H9 (cell line): ENCODE results near the gene PTPN23. TPM values are rescaled to one million over a fixed set of nuclear protein-coding genes. Genes with fewer than 3 reads are reported as not detected.

ENCODE experiments used
- DNase-seq: peaks from one replicate; pipeline ENCODE4 v3.0.0-alpha.2; 2017
- H2AFZ ChIP-seq: one replicate; pipeline ENCODE4 v1.6.1; 2013; ENCODE audit warnings: mild to moderate bottlenecking, low read length, control low read depth, moderate library complexity
- H2AK5ac ChIP-seq: 2 replicates; pipeline ENCODE4 v1.6.1; 2013; ENCODE audit warnings: low read length, control low read depth, mixed read lengths; ENCODE audit not compliant: insufficient read length
- H2BK120ac ChIP-seq: one replicate; pipeline ENCODE4 v1.6.1; 2013; ENCODE audit warnings: low read depth, mild to moderate bottlenecking, low read length, control low read depth, inconsistent platforms; ENCODE audit not compliant: poor library complexity, severe bottlenecking
- H2BK12ac ChIP-seq: 2 replicates; pipeline ENCODE4 v1.6.1; 2013; ENCODE audit warnings: low read length, control low read depth, mixed read lengths, low read depth; ENCODE audit not compliant: insufficient read length
- H2BK15ac ChIP-seq: 2 replicates; pipeline ENCODE4 v1.6.1; 2013; ENCODE audit warnings: low read depth, low read length, control low read depth
- H2BK20ac ChIP-seq: one replicate; pipeline ENCODE4 v1.6.1; 2013; ENCODE audit warnings: low read depth, mild to moderate bottlenecking, low read length, control low read depth, inconsistent platforms; ENCODE audit not compliant: poor library complexity, severe bottlenecking
- H2BK5ac ChIP-seq: 2 replicates; pipeline ENCODE4 v1.6.1; 2013; ENCODE audit warnings: low read length, control low read depth, mixed read lengths; ENCODE audit not compliant: insufficient read length
- H3K14ac ChIP-seq: 2 replicates; pipeline ENCODE4 v1.6.1; 2013; ENCODE audit warnings: low read length, control low read depth; ENCODE audit not compliant: insufficient read depth
- H3K18ac ChIP-seq: 2 replicates; pipeline ENCODE4 v1.6.1; 2013; ENCODE audit warnings: low read depth, mild to moderate bottlenecking, mixed read lengths, low read length, control low read depth; ENCODE audit not compliant: insufficient read length
- H3K23ac ChIP-seq: 2 replicates; pipeline ENCODE4 v1.6.1; 2013; ENCODE audit warnings: low read length, control low read depth, mixed read lengths, low read depth; ENCODE audit not compliant: insufficient read length
- H3K23me2 ChIP-seq: 2 replicates; pipeline ENCODE4 v1.6.1; 2013; ENCODE audit warnings: low read depth, mild to moderate bottlenecking, mixed read lengths, low read length, control low read depth; ENCODE audit not compliant: insufficient read length, poor library complexity, severe bottlenecking
- H3K27ac ChIP-seq: 2 replicates; pipeline ENCODE4 v1.5.1; 2013; ENCODE audit warnings: low read length, control low read depth, mixed read lengths, low read depth; ENCODE audit not compliant: insufficient read length
- H3K27me3 ChIP-seq: 2 replicates; pipeline ENCODE4 v1.6.1; 2013; ENCODE audit warnings: low read length, control low read depth, inconsistent platforms; ENCODE audit not compliant: insufficient read depth
- H3K4ac ChIP-seq: 2 replicates; pipeline ENCODE4 v1.6.1; 2013; ENCODE audit warnings: low read depth, mild to moderate bottlenecking, control low read depth, inconsistent platforms, low read length, moderate library complexity
- H3K4me1 ChIP-seq: 2 replicates; pipeline ENCODE4 v1.6.1; 2013; ENCODE audit warnings: low read length, control low read depth, inconsistent platforms; ENCODE audit not compliant: insufficient read depth
- H3K4me2 ChIP-seq: 2 replicates; pipeline ENCODE4 v1.6.1; 2013; ENCODE audit warnings: low read length, control low read depth, mixed read lengths; ENCODE audit not compliant: insufficient read length, insufficient read depth
- H3K56ac ChIP-seq: 2 replicates; pipeline ENCODE4 v1.6.1; 2013; ENCODE audit warnings: low read depth, mild to moderate bottlenecking, mixed read lengths, low read length, control low read depth; ENCODE audit not compliant: insufficient read length
- H3K79me1 ChIP-seq: 2 replicates; pipeline ENCODE4 v1.6.1; 2013; ENCODE audit warnings: low read depth, mild to moderate bottlenecking, moderate library complexity, low read length, control low read depth, inconsistent platforms; ENCODE audit not compliant: insufficient read depth, poor library complexity, severe bottlenecking
- H3K79me2 ChIP-seq: 2 replicates; pipeline ENCODE4 v1.6.1; 2013; ENCODE audit warnings: low read length, control low read depth, inconsistent platforms; ENCODE audit not compliant: insufficient read depth
- H3K9ac ChIP-seq: 2 replicates; pipeline ENCODE4 v1.6.1; 2013; ENCODE audit warnings: low read length, control low read depth, mixed read lengths; ENCODE audit not compliant: insufficient read length; ENCODE audit errors: extremely low read depth
- H3K9me3 ChIP-seq: one replicate; pipeline ENCODE4 v1.6.1; 2013; ENCODE audit warnings: low read depth, low read length, inconsistent platforms; ENCODE audit not compliant: control insufficient read depth
- H3T11ph ChIP-seq: one replicate; pipeline ENCODE4 v1.6.1; 2013; ENCODE audit warnings: mild to moderate bottlenecking, low read length, control low read depth, inconsistent platforms
- H4K20me1 ChIP-seq: one replicate; pipeline ENCODE4 v1.6.1; 2013; ENCODE audit not compliant: control insufficient read depth, insufficient read length, insufficient read depth
- H4K5ac ChIP-seq: 2 replicates; pipeline ENCODE4 v1.6.1; 2013; ENCODE audit warnings: low read depth, mild to moderate bottlenecking, mixed read lengths, low read length, control low read depth; ENCODE audit not compliant: insufficient read length
- H4K8ac ChIP-seq: replicated peaks from 2 replicates; pipeline ENCODE4 v1.6.1; 2013; ENCODE audit warnings: low read length, control low read depth, mixed read lengths, low read depth; ENCODE audit not compliant: insufficient read length
- H4K91ac ChIP-seq: 2 replicates; pipeline ENCODE4 v1.6.1; 2013; ENCODE audit warnings: low read depth, mild to moderate bottlenecking, moderate library complexity, mixed read lengths, low read length, control low read depth; ENCODE audit not compliant: insufficient read length
- H3K27ac Mint-ChIP-seq, 3 experiments: 2 replicates in 2 of 3; 3 replicates in 1 of 3; pipeline ENCODE4 v1.8.0; 2020 to 2021; ENCODE audit warnings: mixed read lengths in 3 of 3, mild to moderate bottlenecking in 1 of 3, moderate library complexity in 1 of 3
- H3K27me3 Mint-ChIP-seq: 2 replicates; pipeline ENCODE4 v1.8.0; 2021; ENCODE audit warnings: low read depth, mild to moderate bottlenecking, moderate library complexity, mixed read lengths
- H3K36me3 Mint-ChIP-seq, 3 experiments: 2 replicates in 2 of 3; 3 replicates in 1 of 3; pipeline ENCODE4 v1.8.0; 2020 to 2021; ENCODE audit warnings: low read depth in 3 of 3, mixed read lengths in 3 of 3; ENCODE audit not compliant: insufficient read depth in 1 of 3
- H3K4me1 Mint-ChIP-seq, 2 experiments: 2 replicates each; pipeline ENCODE4 v1.8.0; 2020; ENCODE audit warnings: mixed read lengths in 2 of 2
- H3K4me3 Mint-ChIP-seq, 2 experiments: 2 replicates in 1 of 2; 3 replicates in 1 of 2; pipeline ENCODE4 v1.8.0; 2020 to 2021; ENCODE audit warnings: mild to moderate bottlenecking in 2 of 2, mixed read lengths in 2 of 2, moderate library complexity in 1 of 2
- H3K9me3 Mint-ChIP-seq, 2 experiments: 2 replicates in 1 of 2; 3 replicates in 1 of 2; pipeline ENCODE4 v1.8.0; 2020; ENCODE audit warnings: mild to moderate bottlenecking in 2 of 2, mixed read lengths in 2 of 2, moderate library complexity in 1 of 2
- CTCF ChIP-seq: fragments of 200-600 bp; sonication (generic); conservative IDR thresholded peaks from 3 replicates; pipeline ENCODE4 v1.8.0; 2021; ENCODE audit warnings: antibody characterized with exemption, mild to moderate bottlenecking
- total RNA-seq: library from RNA; stranded (reverse); gene quantifications from 2 replicates; pipeline ENCODE4 v1.2.1, GENCODE V29; 2021

PTPN23 gene
- total RNA-seq, 1 experiment from 2014 or later, result 42.2 TPM

- no peak overlapping the region for H2BK15ac ChIP-seq
- H3K9me3 ChIP-seq, result no peaks in the 10 kb centered on the region
- H4K8ac ChIP-seq, result no peak overlapping the region
- H2BK5ac ChIP-seq, result no peak overlapping the region
- H4K5ac ChIP-seq, result no peak overlapping the region
- H2AFZ ChIP-seq, result no peak overlapping the region
- no peaks in the 10 kb centered on the region for H3K4me1 ChIP-seq
- no peak overlapping the region for H2AK5ac ChIP-seq
- TF ChIP-seq CTCF, result no peak
- H2BK20ac ChIP-seq, result no peak overlapping the region
- H3K27me3 ChIP-seq, result no peaks in the 10 kb centered on the region
- Mint-ChIP-seq H3K9me3 (no peaks in the 10 kb centered on the region), H3K27ac (no peak overlapping the region), H3K4me1 (peaks cover 5 to 6% of the 10 kb centered on the region in 2 experiments; a peak in 2 of 4 replicates), H3K27me3 (no peaks in the 10 kb centered on the region), H3K4me3 (no peak overlapping the region), H3K36me3 (peaks cover 44 to 69% (median 45%) of the 10 kb centered on the region in 3 experiments; a peak in 6 of 7 replicates)
- H2BK120ac ChIP-seq, result no peak overlapping the region
- H3K56ac ChIP-seq, result no peak overlapping the region
- H4K20me1 ChIP-seq, result peaks cover 2% of the 10 kb centered on the region
- no peak overlapping the region for H3K4ac ChIP-seq
- no peak overlapping the region for H3K9ac ChIP-seq
- H3K79me1 ChIP-seq, result no peaks in the 10 kb centered on the region
- H3K14ac ChIP-seq, result no peak overlapping the region
- H3K23me2 ChIP-seq, result no peaks in the 10 kb centered on the region
- no peak overlapping the region for H3K23ac ChIP-seq
- H3K79me2 ChIP-seq, result no peaks in the 10 kb centered on the region
- no peak overlapping the region for H3K27ac ChIP-seq
- no peak overlapping the region for H2BK12ac ChIP-seq
- H4K91ac ChIP-seq, result no peak overlapping the region
- DNase-seq, result no peak
- no peak overlapping the region for H3T11ph ChIP-seq
- H3K4me2 ChIP-seq, result no peak overlapping the region
- no peak overlapping the region for H3K18ac ChIP-seq
These were observed 38.0 kb upstream of the PTPN23 start for GRCh38 chr3:47342812-47343211.
